ENCODE data around the gene GNRH2. TPM values are rescaled to one million over a fixed set of nuclear protein-coding genes. Genes with fewer than 3 reads are reported as not detected.
"Not testable (repeated sequence)": the region's sequence is repeated elsewhere in the genome, so short reads cannot be mapped to it uniquely, and the experiment has no call there.

The GNRH2 gene
- total and polyA plus RNA-seq, 2 of the 8 experiments (the other 6 are each of a cell fraction or from before 2014, with no cell fraction given), result 0.09 to 0.82 TPM

DNA sequence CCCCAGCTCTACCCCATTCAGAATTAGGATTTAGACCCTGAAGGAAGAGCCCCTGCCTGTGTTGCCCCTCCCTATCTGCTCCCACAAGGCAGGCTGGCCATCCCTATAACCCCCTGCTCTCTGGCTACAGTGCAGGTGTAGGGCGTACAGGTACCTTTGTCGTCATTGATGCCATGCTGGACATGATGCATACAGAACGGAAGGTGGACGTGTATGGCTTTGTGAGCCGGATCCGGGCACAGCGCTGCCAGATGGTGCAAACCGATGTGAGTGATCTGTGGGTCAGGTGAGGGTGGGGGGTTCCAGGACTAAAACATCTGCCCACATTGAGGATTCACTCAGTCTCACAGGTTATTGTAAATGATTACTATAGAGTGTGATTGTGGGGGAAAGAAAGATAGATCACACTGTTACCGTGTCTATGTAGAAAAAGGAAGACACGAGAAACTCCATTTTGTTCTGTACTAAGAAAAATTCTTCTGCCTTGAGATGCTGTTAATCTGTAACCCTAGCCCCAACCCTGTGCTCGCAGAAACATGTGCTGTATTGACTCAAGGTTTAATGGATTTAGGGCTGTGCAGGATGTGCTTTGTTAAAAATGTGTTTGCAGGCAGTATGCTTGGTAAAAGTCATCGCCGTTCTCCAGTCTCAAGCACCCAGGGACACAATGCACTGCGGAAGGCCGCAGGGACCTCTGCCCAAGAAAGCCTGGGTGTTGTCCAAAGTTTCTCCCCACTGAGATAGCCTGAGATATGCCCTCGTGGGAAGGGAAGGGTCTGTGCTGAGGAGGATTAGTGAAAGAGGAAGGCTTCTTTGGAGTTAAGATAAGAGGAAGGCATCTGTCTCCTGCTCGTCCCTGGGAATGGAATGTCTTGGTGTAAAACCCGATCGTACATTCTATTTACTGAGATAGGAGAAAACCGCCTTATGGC lies 20.6 kb upstream of the GNRH2 start:
- H4K8ac ChIP-seq (ENCODE audit: extremely low read depth, insufficient read depth, low read length); H3K23ac ChIP-seq (ENCODE audit: insufficient read length); H3K14ac ChIP-seq (ENCODE audit: insufficient read length); H2BK120ac ChIP-seq (replicated peaks; ENCODE audit: low read depth, low read length); H3K4me3 ChIP-seq (ENCODE audit: extremely low read depth in 1 of 4, insufficient read depth in 2 of 4, low read depth in 3 of 4, low read length in 4 of 4); H2BK20ac ChIP-seq (ENCODE audit: low read length); H2BK15ac ChIP-seq (ENCODE audit: low read length); H4K20me1 ChIP-seq (replicated peaks in 1 of 2; ENCODE audit: control insufficient read depth in 1 of 2, insufficient read depth in 2 of 2, low read length in 2 of 2); H3K18ac ChIP-seq (ENCODE audit: extremely low read depth, low read length); H3K4ac ChIP-seq (replicated peaks; ENCODE audit: insufficient read length, low read depth, low read length); H3K4me1 ChIP-seq (replicated peaks in 1 of 4; ENCODE audit: control insufficient read depth in 3 of 4, insufficient read depth in 4 of 4, low read length in 3 of 4); H3K9me3 ChIP-seq (ENCODE audit: insufficient read depth in 2 of 2, low read depth in 1 of 2, low read length in 1 of 2); H2BK5ac ChIP-seq (ENCODE audit: low read depth, low read length); H3K79me2 ChIP-seq (ENCODE audit: control insufficient read depth in 1 of 2, insufficient read depth in 2 of 2, low read length in 2 of 2); H3K79me1 ChIP-seq (ENCODE audit: low read depth, low read length); H2BK12ac ChIP-seq (ENCODE audit: low read depth, low read length); H4K91ac ChIP-seq (replicated peaks; ENCODE audit: insufficient read length, low read length); FAIRE-seq; H3K9ac ChIP-seq (replicated peaks in 1 of 4; ENCODE audit: extremely low read depth in 1 of 4, low read depth in 3 of 4, low read length in 3 of 4); H4K5ac ChIP-seq (ENCODE audit: insufficient read length, low read depth, low read length); H3K56ac ChIP-seq (replicated peaks; ENCODE audit: insufficient read length, low read depth, low read length); POLR2A ChIA-PET (ENCODE audit: partially characterized antibody); H3K27me3 ChIP-seq (replicated peaks in 1 of 4; ENCODE audit: control insufficient read depth in 3 of 4, extremely low read depth in 1 of 4, insufficient read depth in 3 of 4, low read length in 3 of 4); H3K4me2 ChIP-seq (ENCODE audit: insufficient read depth in 1 of 2, low read depth in 2 of 2, low read length in 2 of 2); H3K23me2 ChIP-seq (ENCODE audit: low read depth, low read length); H2AFZ ChIP-seq (ENCODE audit: low read length); H3K27ac ChIP-seq (ENCODE audit: low read depth, low read length); H2AK5ac ChIP-seq (ENCODE audit: low read depth, low read length); DNase-seq (ENCODE audit: low read depth in 1 of 2, low spot score in 2 of 2); CTCF ChIA-PET (ENCODE audit: partially characterized antibody): not testable (repeated sequence)
- 85% methylated on average over 20 of the region's 20 CpGs; no CpG with 5 or more reads in 1 of the 2 experiments for WGBS, 2 experiments (ENCODE audit: extremely low coverage in 1 of 2, insufficient coverage in 1 of 2, insufficient read length in 1 of 2, insufficient replicate concordance in 2 of 2, low coverage in 1 of 2, low lambda C conversion rate in 2 of 2, missing lambda C conversion rate in 1 of 2)
- H3K36me3 ChIP-seq (ENCODE audit: control insufficient read depth in 2 of 4, insufficient read depth in 4 of 4, low read length in 3 of 4), result peaks cover 15 to 46% (median 40%) of the 10 kb centered on the region in 4 experiments

All from H1 (cell line).